GM04504 (cell line): Measurements from ENCODE around the gene RNF187.

Experiments
- DNase-seq: peaks from one replicate; pipeline ENCODE4 v3.0.0-alpha.2; 2012; ENCODE audit warnings: low read depth

The RNF187 gene

GRCh38 chr1:228510101-228510802 is 23.1 kb downstream of the RNF187 start:
- DNase-seq, result no peak

- DNase-seq, result no peak
Measured at GRCh38 chr1:228510803-228511413, 23.7 kb downstream of the RNF187 start.

- DNase-seq, result no peak
Measured at GRCh38 chr1:228511546-228512445, 24.6 kb downstream of the RNF187 start.

- DNase-seq, result no peak
Measured at GRCh38 chr1:228512781-228513198, 25.6 kb downstream of the RNF187 start.

GRCh38 chr1:228513236-228513900 is 26.2 kb downstream of the RNF187 start:
- DNase-seq, result no peak

- DNase-seq, result no peak
Measured at GRCh38 chr1:228514421-228514820, 27.2 kb downstream of the RNF187 start.

GRCh38 chr1:228515200-228515834 is 28.1 kb downstream of the RNF187 start:
- no peak for DNase-seq

- DNase-seq, result no peak
Measured at GRCh38 chr1:228517655-228518054, 30.5 kb downstream of the RNF187 start.

- no peak for DNase-seq
Measured at GRCh38 chr1:228527596-228527995, 40.4 kb downstream of the RNF187 start.

GRCh38 chr1:228528612-228529011 is 41.4 kb downstream of the RNF187 start:
- DNase-seq, result no peak

- no peak for DNase-seq
Measured at GRCh38 chr1:228530086-228530758, 43.0 kb downstream of the RNF187 start.

- no peak for DNase-seq
Measured at GRCh38 chr1:228530951-228531731, 44.0 kb downstream of the RNF187 start.

GRCh38 chr1:228538831-228539230 is 51.6 kb downstream of the RNF187 start:
- no peak for DNase-seq

GRCh38 chr1:228540161-228540917 is 53.2 kb downstream of the RNF187 start:
- DNase-seq, result no peak

GRCh38 chr1:228541725-228542124 is 54.5 kb downstream of the RNF187 start:
- no peak for DNase-seq

- DNase-seq, result no peak
Measured at GRCh38 chr1:228542376-228542775, 55.2 kb downstream of the RNF187 start.

GRCh38 chr1:228542981-228543380 is 55.8 kb downstream of the RNF187 start:
- DNase-seq, result no peak

- no peak for DNase-seq
Measured at GRCh38 chr1:228543396-228543795, 56.2 kb downstream of the RNF187 start.

- no peak for DNase-seq
Measured at GRCh38 chr1:228544021-228544850, 57.1 kb downstream of the RNF187 start.
